Stimulated activated naive CD8-positive, alpha-beta T cell treated with anti-CD3 and anti-CD28 coated beads, Interleukin-15, amount 100 ng/mL, for 72 hours (primary cell): ENCODE measurements around the gene CRACR2B.
A peak's percentile ranks its signal among the peaks of the same experiment; 100 is the strongest.

Source experiments
- ATAC-seq: fragments of 150-1000 bp; cut with Tn5 transposase; 2 replicates; pipeline ENCODE4 v1.10.0; 2021; ENCODE audit warnings: mild to moderate bottlenecking, moderate library complexity
- DNase-seq, 2 donors: peaks; one replicate each; pipeline ENCODE4 v3.0.0; 2021 to 2022
- H3K27ac Mint-ChIP-seq, 2 donors: one replicate each; pipeline ENCODE4 v1.8.0; 2022; ENCODE audit warnings: mild to moderate bottlenecking in 2 of 2, mixed read lengths in 2 of 2, moderate library complexity in 2 of 2
- H3K27me3 Mint-ChIP-seq: one replicate; pipeline ENCODE4 v1.8.0; 2022; ENCODE audit warnings: mixed read lengths
- H3K4me1 Mint-ChIP-seq: one replicate; pipeline ENCODE4 v1.8.0; 2022; ENCODE audit warnings: mild to moderate bottlenecking, mixed read lengths
- H3K4me3 Mint-ChIP-seq, 2 donors: one replicate each; pipeline ENCODE4 v1.8.0; 2022; ENCODE audit warnings: mild to moderate bottlenecking in 2 of 2, mixed read lengths in 2 of 2, moderate library complexity in 1 of 2
- H3K9me3 Mint-ChIP-seq, 2 donors: one replicate each; pipeline ENCODE4 v1.8.0; 2022; ENCODE audit warnings: mixed read lengths in 2 of 2

CRACR2B gene

DNA sequence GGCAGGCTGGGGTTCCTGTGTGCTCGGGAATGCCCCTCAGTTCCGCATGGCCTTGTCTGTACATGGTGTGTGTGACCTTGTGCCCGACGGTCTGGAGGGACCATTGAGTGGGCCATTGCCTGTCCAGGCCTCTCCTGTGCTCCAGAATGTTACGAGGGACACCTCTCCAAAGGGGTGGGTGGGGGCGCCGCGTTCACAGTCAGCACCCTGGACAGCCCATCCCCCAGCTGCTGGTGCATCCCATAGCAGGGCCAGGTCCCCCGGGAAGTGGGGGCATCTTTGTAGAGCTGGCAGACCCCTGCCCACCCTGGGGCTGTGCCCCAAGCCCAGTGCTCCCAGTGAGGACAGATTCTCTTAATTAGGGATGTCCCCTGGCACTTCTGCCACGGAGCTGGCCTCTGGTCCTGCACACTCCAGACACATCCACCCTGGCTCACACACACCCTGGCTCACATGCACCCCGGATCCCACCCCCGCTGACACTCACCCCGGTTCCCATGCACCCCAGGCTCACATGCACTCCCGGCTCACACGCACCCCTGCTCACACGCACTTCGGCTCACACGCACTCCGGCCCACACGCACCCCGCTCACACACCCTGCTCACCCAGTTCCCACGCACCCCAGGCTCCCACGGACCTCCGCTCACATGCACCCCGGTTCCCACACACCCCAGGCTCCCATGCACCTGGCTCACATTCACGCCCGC, 30.5 kb downstream of the CRACR2B start:
- Mint-ChIP-seq H3K27ac (peak overlapping the region; percentile 4 to 62), H3K4me1 (peaks cover 18% of the 10 kb centered on the region), H3K4me3 (peak overlapping the region in 1 of 2 donors; percentile 26), H3K27me3 (no peaks in the 10 kb centered on the region), H3K9me3 (no peaks in the 10 kb centered on the region)
- ATAC-seq (no peak), DNase-seq (no peak)

DNA sequence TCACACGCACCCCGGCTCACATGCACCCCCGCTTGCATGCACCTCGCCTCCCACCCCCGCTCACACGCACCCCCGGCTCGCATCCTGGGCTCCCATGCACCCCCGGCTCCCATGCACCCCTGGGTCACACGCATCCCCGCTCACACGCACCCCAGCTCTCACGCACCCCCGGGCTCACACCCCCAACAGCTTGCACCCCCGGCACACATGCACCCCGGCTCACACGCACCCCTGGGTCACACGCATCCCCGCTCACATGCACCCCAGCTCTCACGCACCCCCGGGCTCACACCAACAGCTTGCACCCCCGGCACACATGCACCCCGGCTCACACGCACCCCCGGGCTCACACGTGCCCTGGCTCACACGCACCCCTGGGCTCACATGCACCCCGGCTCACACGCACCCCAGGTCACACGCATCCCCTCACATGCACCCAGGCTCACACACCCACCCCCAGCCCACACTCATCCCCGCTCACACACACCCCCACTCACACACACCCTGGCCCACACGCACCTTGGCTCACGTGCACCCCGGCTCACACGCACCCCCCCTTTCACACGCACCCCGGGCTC, 31.1 kb downstream of the CRACR2B start:
- no peaks in the 10 kb centered on the region for H3K27me3 Mint-ChIP-seq
- H3K4me1 Mint-ChIP-seq: peaks cover 18% of the 10 kb centered on the region
- peak; percentile 29 for ATAC-seq
- DNase-seq: no peak
- H3K27ac Mint-ChIP-seq: peak overlapping the region in 1 of 2 donors; percentile 62
- H3K9me3 Mint-ChIP-seq: no peaks in the 10 kb centered on the region
- H3K4me3 Mint-ChIP-seq: peak overlapping the region in 1 of 2 donors; percentile 26

DNA sequence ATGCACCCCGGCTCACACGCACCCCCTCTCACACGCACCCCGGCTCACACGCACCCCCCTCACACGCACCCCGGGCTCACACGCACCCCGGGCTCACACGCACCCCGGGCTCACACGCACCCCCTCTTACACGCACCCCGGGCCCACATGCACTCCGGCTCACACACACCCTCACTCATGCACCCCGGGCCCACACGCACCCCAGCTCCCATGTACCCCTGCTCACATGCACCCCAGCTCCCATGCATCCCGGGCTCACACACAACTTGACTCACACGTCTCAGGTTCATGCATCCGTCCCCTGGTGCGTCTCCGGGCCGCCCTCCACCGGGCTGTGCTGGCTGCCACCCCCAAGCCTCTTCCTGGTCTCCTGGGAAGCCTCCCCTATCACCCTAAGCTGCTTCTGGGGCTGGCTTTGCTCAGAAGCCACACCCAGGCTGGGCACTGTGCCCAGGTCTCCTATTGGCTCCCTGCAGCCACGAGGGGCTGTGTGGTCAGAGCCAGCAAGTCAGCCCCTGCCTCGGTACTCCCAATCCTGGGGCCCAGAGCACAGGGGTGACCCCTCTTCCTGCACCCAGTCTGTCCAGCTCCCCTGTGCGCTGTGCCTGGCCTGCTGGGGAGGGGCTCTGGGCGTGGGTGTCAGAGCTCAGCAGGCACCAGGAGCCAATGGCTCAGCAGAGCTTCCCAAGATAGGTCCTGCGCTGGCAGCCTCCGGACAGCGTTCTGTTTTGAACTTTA, 31.8 kb downstream of the CRACR2B start:
- no peak overlapping the region for H3K4me3 Mint-ChIP-seq
- peak overlapping the region in 1 of 2 donors; percentile 96 for H3K27ac Mint-ChIP-seq
- no peaks in the 10 kb centered on the region for H3K27me3 Mint-ChIP-seq
- peaks cover 18% of the 10 kb centered on the region for H3K4me1 Mint-ChIP-seq
- no peaks in the 10 kb centered on the region for H3K9me3 Mint-ChIP-seq
- no peak for DNase-seq
- ATAC-seq: peak; percentile 27

DNA sequence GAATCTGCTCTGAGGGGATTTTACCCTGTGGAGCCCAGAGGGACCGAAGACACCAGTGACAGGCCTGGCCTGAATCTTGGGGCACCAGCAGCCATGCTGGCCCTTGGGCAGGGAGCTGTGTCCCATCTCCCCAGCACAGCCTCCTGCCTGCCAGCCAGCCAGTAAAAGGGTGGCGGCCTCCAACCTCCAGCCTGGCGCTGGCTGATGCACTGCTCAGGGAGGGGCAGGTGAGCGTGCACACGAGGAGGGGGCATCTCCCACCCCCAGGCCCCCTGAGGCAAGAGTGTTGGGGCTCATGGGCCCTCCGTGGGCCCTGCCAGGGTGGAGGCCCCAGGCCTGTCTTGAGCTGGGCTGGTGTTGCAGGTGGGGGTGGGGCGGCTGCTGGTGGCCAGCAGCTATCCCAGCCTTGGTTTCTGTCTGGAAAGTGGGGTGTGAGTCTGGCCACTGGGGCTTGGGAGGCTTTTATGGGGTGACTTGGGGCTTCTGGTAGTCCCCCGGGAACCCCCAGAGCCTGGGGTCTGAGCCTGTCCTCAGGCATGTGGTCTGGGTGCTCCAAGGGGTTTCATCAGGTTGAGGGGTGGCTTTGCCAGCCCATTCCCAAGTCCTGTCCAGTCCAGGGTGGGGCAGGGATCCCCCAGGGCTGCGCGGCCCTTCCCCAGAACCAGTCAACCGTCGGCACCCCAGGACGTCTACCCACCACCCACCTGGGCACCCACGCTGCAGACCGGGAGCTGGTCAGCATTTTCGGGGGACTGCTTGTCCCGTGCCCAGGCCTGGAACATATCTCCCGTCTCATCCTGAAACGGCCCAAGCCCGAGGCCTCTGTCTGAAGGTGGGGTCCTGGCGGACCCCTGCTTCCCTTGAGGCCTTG, 32.8 kb downstream of the CRACR2B start:
- no peak for ATAC-seq
- Mint-ChIP-seq H3K4me1 (peaks cover 18% of the 10 kb centered on the region), H3K9me3 (no peaks in the 10 kb centered on the region), H3K4me3 (no peak overlapping the region), H3K27me3 (no peaks in the 10 kb centered on the region), H3K27ac (peak overlapping the region in 1 of 2 donors; percentile 79)
- no peak for DNase-seq

DNA sequence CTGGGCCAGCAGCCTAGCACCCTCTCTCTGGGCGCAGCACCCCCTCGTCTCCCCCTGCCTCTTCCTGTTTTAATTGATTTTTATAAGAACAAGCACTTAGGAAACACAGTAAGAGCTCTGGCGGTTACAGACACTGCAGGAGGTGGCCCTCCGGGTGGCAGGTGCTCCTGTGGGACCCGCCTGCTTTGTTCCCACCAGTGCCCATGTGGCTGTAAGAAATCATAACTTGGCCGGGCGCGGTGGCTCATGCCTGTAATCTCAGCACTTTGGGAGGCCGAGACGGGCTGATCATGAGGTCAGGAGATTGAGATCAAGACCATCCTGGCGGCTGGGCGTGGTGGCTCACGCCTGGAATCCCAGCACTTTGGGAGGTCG, 33.4 kb downstream of the CRACR2B start:
- DNase-seq (no peak), ATAC-seq (no peak)
- Mint-ChIP-seq H3K4me1 (peaks cover 18% of the 10 kb centered on the region), H3K4me3 (no peak overlapping the region), H3K27ac (peak overlapping the region in 1 of 2 donors; percentile 79), H3K9me3 (no peaks in the 10 kb centered on the region), H3K27me3 (no peaks in the 10 kb centered on the region)

DNA sequence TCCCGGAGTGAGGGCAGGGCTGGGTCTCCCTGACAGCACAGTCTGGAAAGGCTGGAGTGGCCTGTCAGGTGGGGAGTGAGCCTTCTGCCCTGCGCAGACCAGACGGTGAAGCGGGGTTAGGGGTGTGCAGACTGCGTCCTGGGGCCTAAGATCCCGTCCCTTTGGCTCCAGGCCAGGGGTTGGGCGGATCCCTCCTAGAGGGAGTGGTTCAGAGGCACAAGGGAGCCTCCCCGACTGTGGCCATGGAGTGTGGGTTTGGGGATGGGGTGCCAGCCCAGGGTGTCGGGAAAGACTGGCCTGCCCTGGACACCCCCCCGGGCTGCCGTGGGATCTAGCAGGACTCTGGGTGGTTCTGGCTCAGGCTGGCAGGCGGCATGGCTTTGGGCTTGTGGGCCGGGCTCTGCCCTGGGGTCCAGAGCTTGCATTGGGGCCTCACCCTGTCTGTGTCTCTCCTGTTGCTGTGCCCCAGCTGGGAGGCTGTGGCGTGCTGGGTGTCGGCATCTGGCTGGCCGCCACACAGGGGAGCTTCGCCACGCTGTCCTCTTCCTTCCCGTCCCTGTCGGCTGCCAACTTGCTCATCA, 34.5 kb downstream of the CRACR2B start:
- ATAC-seq (no peak), DNase-seq (no peak)
- no peak overlapping the region for H3K27ac Mint-ChIP-seq
- no peaks in the 10 kb centered on the region for H3K9me3 Mint-ChIP-seq
- no peak overlapping the region for H3K4me3 Mint-ChIP-seq
- H3K4me1 Mint-ChIP-seq: peaks cover 11% of the 10 kb centered on the region
- H3K27me3 Mint-ChIP-seq: no peaks in the 10 kb centered on the region

DNA sequence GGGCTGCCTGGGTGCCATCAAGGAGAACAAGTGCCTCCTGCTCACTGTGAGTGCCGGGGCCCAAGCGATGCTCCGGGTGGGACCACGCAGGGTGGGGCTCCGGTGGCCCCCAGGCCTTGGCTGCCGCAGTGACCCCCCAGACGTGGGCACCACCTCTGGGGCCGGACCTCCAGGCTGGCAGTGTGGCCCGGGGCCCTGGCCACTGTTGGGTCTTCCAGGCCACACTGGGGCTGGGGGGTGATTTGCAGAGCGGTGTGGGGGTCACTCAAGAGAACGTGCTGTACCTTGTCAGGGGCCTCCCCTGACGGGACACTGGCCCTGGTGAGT, 34.9 kb downstream of the CRACR2B start:
- H3K4me3 Mint-ChIP-seq: no peak overlapping the region
- H3K4me1 Mint-ChIP-seq: peaks cover 10% of the 10 kb centered on the region
- H3K27me3 Mint-ChIP-seq: no peaks in the 10 kb centered on the region
- no peaks in the 10 kb centered on the region for H3K9me3 Mint-ChIP-seq
- DNase-seq (no peak), ATAC-seq (peak; percentile 3)
- no peak overlapping the region for H3K27ac Mint-ChIP-seq

DNA sequence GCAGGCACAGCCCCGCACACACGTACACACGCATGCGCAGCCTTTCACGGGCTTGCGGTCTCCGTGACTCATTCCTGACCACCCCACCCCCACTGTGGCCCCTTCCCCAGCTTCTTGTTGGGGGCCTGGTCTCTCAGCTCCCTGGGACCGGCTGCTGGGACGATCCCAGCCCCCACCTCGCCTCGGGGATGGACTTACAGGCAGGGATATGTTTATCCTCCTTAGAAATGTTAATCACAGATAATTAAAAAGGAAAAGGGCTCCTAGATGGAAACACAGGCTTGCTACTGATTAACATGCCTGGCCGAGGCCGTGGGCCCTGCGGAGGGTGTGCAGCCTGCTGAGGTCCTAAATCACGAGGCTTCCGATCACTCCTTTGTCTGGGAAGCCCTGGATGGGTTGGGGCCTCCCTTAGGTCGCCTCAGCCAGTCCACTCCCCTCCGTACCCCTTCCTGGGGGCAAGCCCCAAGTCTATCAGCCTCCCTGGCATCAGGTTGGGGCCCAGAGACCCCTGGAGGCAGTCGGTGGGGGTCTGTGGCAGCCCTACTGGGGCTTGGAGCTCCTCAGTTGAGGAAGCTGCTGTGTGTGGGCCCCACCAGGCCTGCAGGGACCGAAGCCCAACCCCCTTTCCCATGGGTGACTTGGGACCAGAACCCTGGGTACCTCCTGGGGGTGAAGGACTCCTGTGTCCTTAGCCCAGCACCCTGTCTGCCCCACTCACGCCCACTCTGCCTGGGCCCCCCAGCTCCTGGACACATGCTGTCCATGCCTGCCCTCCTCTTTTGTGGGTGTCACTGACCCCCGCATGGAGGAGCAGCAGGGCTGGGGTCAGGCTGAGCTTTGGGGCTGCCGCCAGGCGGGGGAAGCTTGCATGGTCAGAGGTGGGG, 35.5 kb downstream of the CRACR2B start:
- H3K27ac Mint-ChIP-seq: peak overlapping the region in 1 of 2 donors; percentile 85
- no peak for ATAC-seq
- H3K4me1 Mint-ChIP-seq: peaks cover 10% of the 10 kb centered on the region
- no peak overlapping the region for H3K4me3 Mint-ChIP-seq
- no peaks in the 10 kb centered on the region for H3K27me3 Mint-ChIP-seq
- no peaks in the 10 kb centered on the region for H3K9me3 Mint-ChIP-seq
- no peak for DNase-seq

DNA sequence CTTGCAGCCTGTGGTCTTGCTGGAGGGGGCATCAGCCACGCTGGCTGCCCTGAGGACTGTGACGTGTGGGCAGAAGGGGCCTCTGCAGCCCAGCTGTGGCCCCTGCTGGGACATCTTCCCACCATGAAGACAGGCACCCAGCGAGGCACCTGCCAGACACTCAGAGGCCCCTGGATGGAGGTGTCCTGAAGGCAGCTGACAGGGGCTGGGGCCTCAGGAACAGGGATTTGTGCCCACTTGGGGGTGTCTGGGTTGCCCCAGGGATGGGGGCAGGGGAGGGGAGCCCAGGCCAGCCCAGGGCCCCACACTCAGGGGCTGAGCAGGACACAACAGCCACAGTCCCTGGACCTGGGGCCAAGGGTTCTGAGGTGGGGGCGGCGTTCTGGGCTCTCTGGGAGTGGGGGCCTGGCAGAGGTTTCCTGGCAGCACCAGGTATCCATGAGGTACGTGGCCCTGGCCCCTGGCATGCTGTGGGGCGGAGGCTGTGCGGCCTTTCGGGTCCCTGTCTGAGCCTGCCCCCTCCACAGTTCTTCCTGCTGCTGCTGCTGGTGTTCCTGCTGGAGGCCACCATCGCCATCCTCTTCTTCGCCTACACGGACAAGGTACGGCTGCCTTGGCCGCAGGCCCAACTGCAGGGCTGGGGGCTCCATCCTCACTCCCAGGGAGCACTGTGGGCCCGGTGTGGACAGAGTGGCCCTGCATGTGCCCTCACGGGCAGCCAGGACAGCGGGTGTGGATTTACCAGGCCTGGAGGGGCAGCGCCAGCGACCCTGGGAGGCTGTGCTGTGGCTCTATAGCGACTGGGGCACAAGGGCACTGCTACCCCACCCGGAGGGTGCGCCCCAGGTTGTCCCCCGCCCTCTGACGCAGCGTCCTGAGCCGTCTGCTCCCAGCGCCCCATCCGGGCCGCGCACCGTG, 36.5 kb downstream of the CRACR2B start:
- Mint-ChIP-seq H3K4me1 (peaks cover 10% of the 10 kb centered on the region), H3K9me3 (no peaks in the 10 kb centered on the region), H3K27me3 (no peaks in the 10 kb centered on the region), H3K4me3 (no peak overlapping the region), H3K27ac (peak overlapping the region in 1 of 2 donors; percentile 19)
- DNase-seq: no peak
- ATAC-seq: no peak

DNA sequence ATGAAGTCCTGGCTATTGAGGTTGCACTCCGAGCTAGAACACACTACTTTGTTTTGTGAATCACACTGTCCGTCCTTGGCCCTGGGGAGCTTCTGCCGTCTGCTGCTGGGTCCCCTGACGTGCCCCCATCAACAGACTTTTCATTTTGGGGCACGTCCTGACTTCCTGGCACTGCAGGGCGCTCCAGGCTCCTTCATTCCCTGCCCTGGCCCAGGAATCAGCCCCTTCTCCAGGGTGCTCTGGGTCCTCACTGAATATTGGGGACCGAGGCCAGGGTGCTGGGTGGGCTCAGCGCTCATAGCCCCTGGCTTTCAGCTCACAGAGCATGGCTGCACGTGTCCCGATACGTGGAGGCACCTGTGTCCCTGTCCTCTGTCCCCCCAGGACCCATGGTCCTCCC, 37.2 kb downstream of the CRACR2B start:
- no peaks in the 10 kb centered on the region for H3K9me3 Mint-ChIP-seq
- DNase-seq: no peak
- no peaks in the 10 kb centered on the region for H3K27me3 Mint-ChIP-seq
- peaks cover 3% of the 10 kb centered on the region for H3K4me1 Mint-ChIP-seq
- H3K4me3 Mint-ChIP-seq: no peak overlapping the region
- ATAC-seq: no peak
- H3K27ac Mint-ChIP-seq: no peak overlapping the region

DNA sequence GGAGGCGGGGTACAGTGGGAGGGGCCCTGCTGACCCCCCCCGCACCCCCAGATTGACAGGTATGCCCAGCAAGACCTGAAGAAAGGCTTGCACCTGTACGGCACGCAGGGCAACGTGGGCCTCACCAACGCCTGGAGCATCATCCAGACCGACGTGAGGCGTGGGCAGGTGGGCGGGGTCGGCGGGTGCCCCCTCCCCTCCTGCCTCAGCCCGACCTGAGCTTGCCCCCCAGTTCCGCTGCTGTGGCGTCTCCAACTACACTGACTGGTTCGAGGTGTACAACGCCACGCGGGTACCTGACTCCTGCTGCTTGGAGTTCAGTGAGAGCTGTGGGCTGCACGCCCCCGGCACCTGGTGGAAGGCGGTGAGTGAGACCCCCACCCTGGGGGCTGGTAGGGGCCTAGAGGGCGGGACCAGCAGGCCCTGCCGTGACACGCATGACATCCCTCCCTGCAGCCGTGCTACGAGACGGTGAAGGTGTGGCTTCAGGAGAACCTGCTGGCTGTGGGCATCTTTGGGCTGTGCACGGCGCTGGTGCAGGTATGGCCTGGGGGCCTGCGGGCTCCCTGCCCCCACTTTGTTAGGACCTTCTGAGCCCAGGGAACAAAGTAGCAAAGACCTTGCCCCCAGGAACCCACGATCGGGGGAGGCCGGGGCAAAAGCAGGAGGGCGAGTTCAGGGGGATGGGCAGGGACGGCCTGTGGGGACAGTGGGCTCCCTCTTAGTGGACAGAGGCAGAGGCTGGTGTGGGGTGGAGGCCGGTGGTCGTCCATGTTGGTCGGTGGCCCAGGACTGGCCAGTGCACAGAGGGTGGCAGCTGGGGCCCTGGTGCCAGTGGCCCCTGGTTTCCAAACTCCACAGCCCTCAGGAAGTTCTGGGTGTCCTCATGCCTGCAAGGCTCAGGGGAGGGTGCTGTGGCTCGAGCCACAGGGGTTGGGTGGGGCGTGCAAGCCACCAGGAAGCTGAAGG, 38.0 kb downstream of the CRACR2B start:
- Mint-ChIP-seq H3K4me1 (no peaks in the 10 kb centered on the region), H3K9me3 (no peaks in the 10 kb centered on the region), H3K27me3 (no peaks in the 10 kb centered on the region), H3K27ac (peak overlapping the region in 1 of 2 donors; percentile 95), H3K4me3 (no peak overlapping the region)
- DNase-seq (no peak), ATAC-seq (no peak)

DNA sequence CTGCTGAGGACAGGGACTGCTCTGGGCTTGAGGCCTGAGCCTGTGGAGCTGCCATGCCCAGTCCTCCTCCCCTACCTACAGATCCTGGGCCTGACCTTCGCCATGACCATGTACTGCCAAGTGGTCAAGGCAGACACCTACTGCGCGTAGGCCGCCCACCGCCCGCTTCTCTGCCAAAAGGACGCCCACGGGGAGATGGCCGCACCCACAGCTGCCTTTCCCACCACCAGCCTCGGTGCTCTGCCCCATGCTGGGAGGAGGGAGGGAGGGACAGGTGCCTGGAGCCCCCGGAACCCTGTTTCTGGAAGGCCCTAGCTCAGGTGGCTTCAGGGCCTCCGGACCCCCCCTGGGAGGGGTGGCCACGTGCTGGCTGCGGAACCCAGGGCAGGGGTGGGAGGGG, 38.8 kb downstream of the CRACR2B start:
- DNase-seq (no peak), ATAC-seq (no peak)
- no peaks in the 10 kb centered on the region for H3K9me3 Mint-ChIP-seq
- H3K4me3 Mint-ChIP-seq: no peak overlapping the region
- no peaks in the 10 kb centered on the region for H3K27me3 Mint-ChIP-seq
- H3K27ac Mint-ChIP-seq: no peak overlapping the region
- H3K4me1 Mint-ChIP-seq: no peaks in the 10 kb centered on the region

DNA sequence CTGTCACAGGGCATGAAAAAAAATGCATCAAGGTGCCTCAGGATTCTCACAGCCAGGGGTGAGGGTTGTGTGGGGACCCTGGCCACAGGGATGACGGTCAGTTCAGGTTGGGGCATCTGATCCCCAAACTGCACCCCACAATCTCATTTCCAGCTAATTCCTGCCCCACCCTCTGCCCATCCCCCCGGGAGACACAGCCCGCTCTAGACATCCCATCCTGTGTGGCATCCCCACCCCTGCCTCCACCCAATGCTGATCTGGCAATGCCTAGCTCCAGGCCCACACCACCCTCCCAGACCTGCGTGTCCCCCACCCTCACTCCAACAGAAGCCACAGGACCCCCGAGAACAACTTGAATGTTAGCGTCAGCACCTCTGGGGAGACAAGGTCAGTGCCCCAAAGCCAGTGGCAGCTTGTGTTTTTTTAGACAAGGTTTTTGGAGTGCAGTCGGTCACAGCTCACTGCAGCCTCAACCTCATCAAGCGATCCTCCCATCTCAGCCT, 40.2 kb downstream of the CRACR2B start:
- ATAC-seq (no peak), DNase-seq (no peak)
- Mint-ChIP-seq H3K27me3 (no peaks in the 10 kb centered on the region), H3K9me3 (no peaks in the 10 kb centered on the region), H3K4me1 (no peaks in the 10 kb centered on the region), H3K27ac (peak overlapping the region in 1 of 2 donors; percentile 22), H3K4me3 (no peak overlapping the region)
